ENCODE data around the gene RNU4-1. TPM values are rescaled to one million over a fixed set of nuclear protein-coding genes. Genes with fewer than 3 reads are reported as not detected.
A peak's percentile ranks its signal among the peaks of the same experiment; 100 is the strongest.

The RNU4-1 gene
- polyA plus RNA-seq, 1 experiment: not detected

DNA sequence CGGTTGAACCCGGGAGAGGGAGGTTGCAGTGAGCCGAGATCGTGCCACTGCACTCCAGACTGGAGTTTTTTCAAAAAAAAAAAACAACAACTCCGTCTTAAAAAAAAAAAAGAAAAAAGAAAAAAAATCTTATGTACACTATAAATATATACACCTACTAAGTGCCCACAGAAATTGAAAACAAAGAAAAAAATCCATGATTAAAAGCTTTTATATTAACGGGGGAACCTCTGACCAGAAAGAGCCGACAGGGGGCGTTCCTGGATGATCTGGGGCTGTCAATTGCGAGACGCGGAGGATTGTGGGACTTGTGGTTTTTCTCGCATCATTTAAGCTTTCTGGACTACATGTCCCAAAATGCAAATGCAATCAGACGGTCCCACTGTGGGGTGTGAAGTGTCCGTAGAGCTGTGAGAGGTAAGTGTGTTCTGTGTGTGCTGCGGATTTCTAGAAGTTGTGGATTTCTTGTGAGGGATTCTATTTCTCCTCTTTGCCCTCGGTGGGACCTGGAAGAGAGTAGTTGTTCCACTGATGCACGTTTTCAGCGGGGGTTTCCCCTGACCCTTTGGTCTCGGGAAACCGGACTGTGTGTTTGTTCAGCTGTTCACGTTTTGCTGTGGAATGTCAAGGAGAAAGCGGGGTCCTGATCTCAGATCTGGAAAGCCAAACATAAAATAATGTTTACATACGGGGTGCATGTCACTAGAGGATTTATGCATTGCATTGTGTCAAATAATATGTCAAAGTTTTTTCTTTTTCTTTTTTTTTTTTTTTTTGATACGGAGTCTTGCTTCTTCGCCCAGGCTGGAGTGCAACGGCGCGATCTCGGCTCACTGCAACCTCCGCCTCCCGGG, 9.2 kb upstream of the RNU4-1 start, which contains the start of gene SIRT4:
Gene SIRT4, plus strand, starts transcription at position 360 of the 854 bp plus-strand sequence. CDS start 1,241 bp downstream, outside the sequence.
- Histone ChIP-seq H3K27ac (ENCODE audit: low read depth, low read length) (peak within 1 kb of the TSS; percentile 86), H3K9me3 (ENCODE audit: control insufficient read depth, insufficient read depth, low read length) (no peaks in the 10 kb centered on the region), H3K4me3 (ENCODE audit: low read depth, low read length) (peak within 1 kb of the TSS; percentile 76), H3K27me3 (ENCODE audit: control insufficient read depth, insufficient read depth, low read length) (no peaks in the 10 kb centered on the region)
- POLR2A ChIA-PET: interaction anchor here (0.6 to 1.4 kb wide), 8 partner anchors 10 to 1094 kb away, joined by 3 to 86 read pairs (median 6); partner anchors contain the start of genes RNU4-1, RNU4-2 and RPLP0
- peak; percentile 85 for DNase-seq (ENCODE audit: low read depth, low spot score)
- CTCF ChIA-PET: interaction anchor here (0.5 to 3.0 kb wide), 38 partner anchors 8 to 216 kb away, joined by 3 to 49 read pairs (median 3); partner anchors contain the start of genes COX6A1, DYNLL1, RNU4-1 and RNU4-2
- TF ChIP-seq, protein P1, sequence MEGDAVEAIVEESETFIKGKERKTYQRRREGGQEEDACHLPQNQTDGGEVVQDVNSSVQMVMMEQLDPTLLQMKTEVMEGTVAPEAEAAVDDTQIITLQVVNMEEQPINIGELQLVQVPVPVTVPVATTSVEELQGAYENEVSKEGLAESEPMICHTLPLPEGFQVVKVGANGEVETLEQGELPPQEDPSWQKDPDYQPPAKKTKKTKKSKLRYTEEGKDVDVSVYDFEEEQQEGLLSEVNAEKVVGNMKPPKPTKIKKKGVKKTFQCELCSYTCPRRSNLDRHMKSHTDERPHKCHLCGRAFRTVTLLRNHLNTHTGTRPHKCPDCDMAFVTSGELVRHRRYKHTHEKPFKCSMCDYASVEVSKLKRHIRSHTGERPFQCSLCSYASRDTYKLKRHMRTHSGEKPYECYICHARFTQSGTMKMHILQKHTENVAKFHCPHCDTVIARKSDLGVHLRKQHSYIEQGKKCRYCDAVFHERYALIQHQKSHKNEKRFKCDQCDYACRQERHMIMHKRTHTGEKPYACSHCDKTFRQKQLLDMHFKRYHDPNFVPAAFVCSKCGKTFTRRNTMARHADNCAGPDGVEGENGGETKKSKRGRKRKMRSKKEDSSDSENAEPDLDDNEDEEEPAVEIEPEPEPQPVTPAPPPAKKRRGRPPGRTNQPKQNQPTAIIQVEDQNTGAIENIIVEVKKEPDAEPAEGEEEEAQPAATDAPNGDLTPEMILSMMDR (IDR thresholded peaks at IDR 0.05; ENCODE audit: low read depth, low read length): peak; percentile 80

DNA sequence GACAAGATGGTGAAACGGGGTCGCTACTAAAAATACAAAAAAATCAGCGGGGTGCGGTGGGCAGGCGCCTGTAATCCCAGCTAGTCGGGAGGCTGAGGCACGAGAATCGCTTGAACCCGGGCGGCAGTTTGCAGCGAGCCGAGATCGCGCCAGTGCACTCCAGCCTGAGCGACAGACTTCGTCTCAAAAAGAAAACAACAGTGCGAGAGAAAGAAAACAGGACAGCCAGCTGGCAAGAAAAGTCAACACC, 701 bp downstream of the RNU4-1 start:
- no peak for DNase-seq (ENCODE audit: low read depth, low spot score)
- Histone ChIP-seq H3K4me3 (ENCODE audit: low read depth, low read length) (peak overlapping the region; percentile 62), H3K27me3 (ENCODE audit: control insufficient read depth, insufficient read depth, low read length) (no peaks in the 10 kb centered on the region), H3K9me3 (ENCODE audit: control insufficient read depth, insufficient read depth, low read length) (no peaks in the 10 kb centered on the region), H3K27ac (ENCODE audit: low read depth, low read length) (peak overlapping the region; percentile 100)
- TF ChIP-seq, protein P1 (IDR thresholded peaks at IDR 0.05; ENCODE audit: low read depth, low read length): no peak
- CTCF ChIA-PET: interaction anchor here (2.9 to 4.8 kb wide), 2 partner anchors 10 to 64 kb away, joined by 49 to 68 read pairs; partner anchors contain the start of gene SIRT4
- POLR2A ChIA-PET: interaction anchor here (1.2 to 4.9 kb wide), 13 partner anchors 9 to 237 kb away, joined by 3 to 245 read pairs (median 14); partner anchors contain the start of genes COQ5, PXN, RAB35 and RPLP0

DNA sequence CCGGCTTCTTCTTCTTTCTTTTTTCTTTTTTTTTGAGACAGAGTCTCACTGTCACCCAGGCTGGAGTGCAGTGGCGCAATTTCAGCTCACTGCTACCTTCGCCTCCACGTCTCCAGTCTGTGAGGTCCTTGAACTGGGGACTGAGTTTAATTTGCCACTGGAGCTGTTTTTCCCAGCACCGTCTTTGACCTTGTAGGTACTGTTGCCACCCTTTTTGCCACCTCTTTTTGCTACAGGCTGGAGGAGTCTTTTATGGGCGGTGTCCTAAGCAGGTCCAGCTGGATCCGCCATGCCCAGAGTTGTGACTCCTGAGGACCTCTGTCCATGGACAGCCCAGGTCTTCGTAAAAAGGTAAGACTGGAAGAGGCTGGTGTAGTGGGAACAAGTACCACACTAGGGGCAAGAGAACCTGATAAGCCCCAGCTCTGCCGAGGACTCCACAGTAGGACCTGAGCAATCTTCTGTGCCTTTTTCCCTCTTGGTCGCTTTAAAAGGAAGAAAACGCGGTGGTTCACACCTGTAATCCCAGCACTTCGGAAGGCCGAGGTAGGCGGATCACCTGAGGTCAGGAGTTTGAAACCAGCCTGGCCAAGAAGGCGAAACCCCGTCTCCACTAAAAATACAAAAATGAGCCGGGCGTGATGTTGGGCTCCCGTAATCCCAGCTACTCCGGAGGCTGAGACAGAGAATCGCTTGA, 2.3 kb downstream of the RNU4-1 start:
- H3K4me3 ChIP-seq (ENCODE audit: low read depth, low read length): peak overlapping the region; percentile 40
- peak overlapping the region; percentile 73 for H3K27ac ChIP-seq (ENCODE audit: low read depth, low read length)
- POLR2A ChIA-PET: interaction anchor here (0.6 to 4.9 kb wide), 30 partner anchors 11 to 1286 kb away, joined by 3 to 245 read pairs (median 6); partner anchors contain the start of genes COQ5, PXN, RAB35 and RPLP0
- TF ChIP-seq, protein P1 (IDR thresholded peaks at IDR 0.05; ENCODE audit: low read depth, low read length): no peak
- H3K9me3 ChIP-seq (ENCODE audit: control insufficient read depth, insufficient read depth, low read length): no peaks in the 10 kb centered on the region
- no peak for DNase-seq (ENCODE audit: low read depth, low spot score)
- CTCF ChIA-PET: interaction anchor here (0.6 to 4.8 kb wide), 9 partner anchors 11 to 94 kb away, joined by 3 to 68 read pairs (median 4); partner anchors contain the start of genes PXN and SIRT4
- H3K27me3 ChIP-seq (ENCODE audit: control insufficient read depth, insufficient read depth, low read length): no peaks in the 10 kb centered on the region

DNA sequence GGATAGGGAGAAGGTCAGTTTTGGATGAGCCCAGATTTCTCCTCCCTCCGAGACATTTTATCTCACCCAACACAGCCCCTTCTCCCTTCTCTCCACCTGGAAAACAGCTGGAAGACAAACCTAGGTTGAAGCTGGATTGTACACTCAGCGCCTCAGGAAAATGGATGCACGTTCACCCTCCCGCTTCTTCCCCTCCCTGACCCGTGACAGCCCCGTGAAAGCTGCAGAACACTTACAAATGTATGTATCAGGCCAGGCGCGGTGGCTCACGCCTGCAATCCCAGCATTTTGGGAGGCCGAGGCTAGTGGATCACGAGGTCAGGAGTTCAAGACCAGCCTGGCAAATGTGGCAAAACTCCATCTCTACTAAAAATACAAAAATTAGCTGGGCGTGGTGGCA, 5.5 kb downstream of the RNU4-1 start:
- ChIA-PET CTCF (interaction anchor here (0.8 to 4.1 kb wide), 4 partner anchors 15 to 86 kb away, joined by 3 to 31 read pairs (median 13); partner anchors contain the start of genes PXN and SIRT4), POLR2A (no interaction called here)
- Histone ChIP-seq H3K27ac (ENCODE audit: low read depth, low read length) (no peak overlapping the region), H3K9me3 (ENCODE audit: control insufficient read depth, insufficient read depth, low read length) (no peaks in the 10 kb centered on the region), H3K4me3 (ENCODE audit: low read depth, low read length) (no peak overlapping the region), H3K27me3 (ENCODE audit: control insufficient read depth, insufficient read depth, low read length) (no peaks in the 10 kb centered on the region)
- DNase-seq (ENCODE audit: low read depth, low spot score): no peak
- TF ChIP-seq, protein P1 (IDR thresholded peaks at IDR 0.05; ENCODE audit: low read depth, low read length): no peak
